Right lobe of liver (tissue), 6 donors: ENCODE results near the gene MAMDC4. TPM values are rescaled to one million over a fixed set of nuclear protein-coding genes. Genes with fewer than 3 reads are reported as not detected.
"Not testable (repeated sequence)": the region's sequence is repeated elsewhere in the genome, so short reads cannot be mapped to it uniquely, and the experiment has no call there.

Experiments used
- ATAC-seq, 4 donors: fragments of 200-7000 bp; cut with Tn5 transposase; one replicate each; pipeline ENCODE4 v1.9.1; 2020; ENCODE audit warnings: mild to moderate bottlenecking in 4 of 4, moderate library complexity in 4 of 4
- DNase-seq, 3 donors: peaks; one replicate each; pipeline ENCODE4 v3.0.0-alpha.2; 2020
- H3K27ac ChIP-seq, 3 donors: fragments of 200-600 bp; one replicate each; pipeline ENCODE4 v1.8.0; 2022
- H3K27me3 ChIP-seq, 2 donors: fragments of 200-600 bp; one replicate each; pipeline ENCODE4 v1.8.0; 2022
- H3K36me3 ChIP-seq, 4 donors: fragments of 200-600 bp; sonication (generic) in 1 of 4; one replicate each; pipeline versions ENCODE4 v1.5.1 to v1.8.0; 2017 to 2022; ENCODE audit warnings: control low read depth in 1 of 4
- H3K4me1 ChIP-seq, 4 donors: fragments of 200-600 bp; sonication (generic) in 1 of 4; one replicate each; pipeline versions ENCODE4 v1.5.1 to v1.8.0; 2017 to 2022; ENCODE audit warnings: control low read depth in 1 of 4
- H3K4me3 ChIP-seq, 3 donors: fragments of 200-600 bp; one replicate each; pipeline ENCODE4 v1.8.0; 2022
- H3K9me3 ChIP-seq, 4 donors: fragments of 200-600 bp; sonication (generic) in 1 of 4; one replicate each; pipeline versions ENCODE4 v1.5.1 to v1.8.0; 2017 to 2022; ENCODE audit warnings: control low read depth in 1 of 4
- CTCF ChIP-seq, 4 donors: fragments of 200-600 bp in 3 of 4; fragments of 450-650 bp in 1 of 4; IDR thresholded peaks; one replicate each; pipeline versions ENCODE4 v1.5.1 to v1.8.0; 2016 to 2022; ENCODE audit warnings: antibody characterized with exemption in 4 of 4, mild to moderate bottlenecking in 2 of 4
- POLR2A ChIP-seq: fragments of 450-650 bp; IDR thresholded peaks from one replicate; pipeline ENCODE4 v1.6.1; 2017; ENCODE audit warnings: antibody characterized with exemption, mild to moderate bottlenecking
- WGBS: methylation state at CpG from one replicate; pipeline ENCODE4 v1.1.6; 2018; ENCODE audit warnings: low coverage, low lambda C conversion rate; ENCODE audit not compliant: insufficient coverage; ENCODE audit errors: missing lambda C conversion rate; 5-methylcytosine and 5-hydroxymethylcytosine counted together
- intact Hi-C, 2 donors: fragments of 100-400 bp; cut with DNase I; formaldehyde crosslinking; loops; one replicate each; pipeline versions ENCODE4 v1.11.2 to v1.14.1; 2022
- total RNA-seq, 6 experiments: library from RNA; depleted of rRNA in 2 of 6; stranded (reverse); fragments of >200 nt in 2 of 6; fragmentation: NEBNext Ultra II Directional in 3 of 6; extraction: Animal tissue kit (Norgen Biotek cat#: 25700) in 3 of 6; gene quantifications; one replicate each; pipeline versions ENCODE4 v1.1.0 to v1.2.4, GENCODE V29; 2016 to 2023
- donor health status: DM: no; HTN: yes; CAD: no.
- donor health status: DM: no; HTN: no; CAD: no.
- donor health status: DM: no; HTN: no; CAD: no.
- donor health status: DM: no; HTN: yes; CAD: no.
- donor health status: DM: no; HTN: yes; CAD: no.

MAMDC4 gene
- total RNA-seq, 6 experiments from 2014 or later = 5.7 to 27.9 (median 22.5) TPM

- TF ChIP-seq CTCF (IDR thresholded peaks at IDR 0.05) = no peak
- TF ChIP-seq POLR2A = no peak
- intact Hi-C loops = no loop called here
- peak overlapping the region; percentile 65 to 89 (median 69) for H3K4me3 ChIP-seq
- DNase-seq (peak in 2 of 3 donors; percentile 22 to 49), ATAC-seq (peak in 2 of 4 donors; percentile 4 to 13)
- no peaks in the 10 kb centered on the region for H3K9me3 ChIP-seq
- peaks cover 0 to 30% (median 16%) of the 10 kb centered on the region in 4 donors for H3K4me1 ChIP-seq
- H3K27ac ChIP-seq = peak overlapping the region in 1 of 3 donors; percentile 21
- H3K36me3 ChIP-seq = peaks cover 3 to 28% (median 15%) of the 10 kb centered on the region in 4 donors
- H3K27me3 ChIP-seq = no peaks in the 10 kb centered on the region
- 8% methylated on average over 5 of the region's 11 CpGs for WGBS
Observed at GRCh38 chr9:136865041-136865767, 13.1 kb downstream of the MAMDC4 start.

- Histone ChIP-seq H3K36me3 (peaks cover 3 to 28% (median 15%) of the 10 kb centered on the region in 4 donors), H3K9me3 (no peaks in the 10 kb centered on the region), H3K27ac (peak overlapping the region; percentile 66 to 81 (median 71)), H3K4me1 (peaks cover 0 to 30% (median 15%) of the 10 kb centered on the region in 4 donors), H3K27me3 (no peaks in the 10 kb centered on the region), H3K4me3 (peak overlapping the region; percentile 65 to 89 (median 69))
- DNase-seq (peak; percentile 71 to 85 (median 79)), ATAC-seq (peak; percentile 38 to 64 (median 43))
- intact Hi-C loops = no loop called here
- TF ChIP-seq CTCF (IDR thresholded peaks at IDR 0.05) (no peak), POLR2A (no peak)
- 2% methylated on average over 19 of the region's 20 CpGs for WGBS
Observed at GRCh38 chr9:136865768-136866103, 13.6 kb downstream of the MAMDC4 start.

DNA sequence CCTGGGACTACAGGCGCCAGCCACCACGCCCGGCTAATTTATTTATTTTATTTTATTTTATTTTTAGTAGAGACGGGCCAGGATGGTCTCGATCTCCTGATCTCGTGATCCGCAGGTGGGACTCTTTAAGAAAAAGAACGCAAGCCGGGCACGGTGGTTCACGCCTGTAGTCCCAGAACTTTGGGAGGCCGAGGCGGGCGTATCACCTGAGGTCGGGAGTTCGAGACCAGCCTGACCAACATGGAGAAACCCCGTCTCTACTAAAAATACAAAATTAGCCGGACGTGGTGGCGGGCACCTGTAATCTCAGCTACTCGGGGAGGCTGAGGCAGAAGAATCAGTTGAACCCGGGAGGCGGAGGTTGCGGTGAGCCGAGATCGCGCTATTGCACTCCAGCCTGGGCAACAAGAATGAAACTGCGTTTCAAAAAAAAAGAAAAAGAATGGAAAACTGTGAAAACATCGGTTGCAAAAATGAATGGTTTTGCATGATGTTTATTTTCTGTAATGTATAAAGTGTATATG, 14.8 kb downstream of the MAMDC4 start:
- intact Hi-C loops, DNase-seq, ATAC-seq, H3K9me3 ChIP-seq, H3K27me3 ChIP-seq: not testable (repeated sequence)
- Histone ChIP-seq H3K4me1 (peaks cover 0 to 30% (median 15%) of the 10 kb centered on the region in 4 donors), H3K4me3 (peak overlapping the region; percentile 65 to 89 (median 69)), H3K36me3 (peaks cover 0 to 19% (median 10%) of the 10 kb centered on the region in 4 donors), H3K27ac (peak overlapping the region in 1 of 3 donors; percentile 71)
- 76% methylated on average over 25 of the region's 29 CpGs for WGBS

DNA sequence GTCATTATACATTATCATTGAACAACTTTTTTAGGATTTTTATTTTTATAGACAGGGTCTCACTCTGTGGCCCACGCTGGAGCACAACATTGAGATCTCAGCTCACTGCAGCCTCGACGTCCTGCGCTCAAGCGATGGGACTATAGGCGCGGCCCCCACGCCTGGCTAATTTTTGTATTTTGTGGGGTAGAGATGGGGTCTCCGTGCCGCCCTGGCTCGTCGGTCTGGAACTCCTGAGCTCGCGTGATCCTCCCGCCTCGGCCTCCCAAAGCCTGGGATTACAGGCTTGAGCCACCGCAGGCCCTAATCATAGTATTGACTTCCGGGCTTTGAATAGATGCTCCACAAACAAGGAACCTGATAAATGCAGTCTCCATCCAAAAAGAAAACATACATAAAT, 15.3 kb downstream of the MAMDC4 start:
- intact Hi-C loops = no loop called here
- DNase-seq = no peak
- Histone ChIP-seq H3K4me3 (peak overlapping the region in 1 of 3 donors; percentile 69), H3K4me1 (peaks cover 0 to 30% (median 15%) of the 10 kb centered on the region in 4 donors), H3K36me3 (peaks cover 0 to 14% (median 8%) of the 10 kb centered on the region in 4 donors), H3K27ac (no peak overlapping the region), H3K27me3 (no peaks in the 10 kb centered on the region), H3K9me3 (no peaks in the 10 kb centered on the region)
- no peak for ATAC-seq
- WGBS = 89% methylated on average over 8 of the region's 18 CpGs
- no peak for TF ChIP-seq POLR2A
- no peak for TF ChIP-seq CTCF (IDR thresholded peaks at IDR 0.05)

- intact Hi-C loops = no loop called here
- TF ChIP-seq CTCF (IDR thresholded peaks at IDR 0.05) (no peak), POLR2A (no peak)
- no peak for DNase-seq
- Histone ChIP-seq H3K9me3 (no peaks in the 10 kb centered on the region), H3K27me3 (no peaks in the 10 kb centered on the region), H3K4me3 (no peak overlapping the region), H3K36me3 (peaks cover 0 to 10% (median 6%) of the 10 kb centered on the region in 4 donors), H3K27ac (no peak overlapping the region), H3K4me1 (peaks cover 0 to 30% (median 15%) of the 10 kb centered on the region in 4 donors)
- WGBS = 85% methylated on average over 6 of the region's 18 CpGs
- ATAC-seq = no peak
Observed at GRCh38 chr9:136867917-136868316, 15.8 kb downstream of the MAMDC4 start.
